Activated naive CD8-positive, alpha-beta T cell treated with anti-CD3 and anti-CD28 coated beads for 36 hours (primary cell): ENCODE data around the gene MRPL11. TPM values are rescaled to one million over a fixed set of nuclear protein-coding genes. Genes with fewer than 3 reads are reported as not detected.

ENCODE experiments used
- DNase-seq: peaks from one replicate; pipeline ENCODE4 v3.0.0; 2021
- H3K27ac Mint-ChIP-seq: one replicate; pipeline ENCODE4 v1.8.0; 2022; ENCODE audit warnings: mild to moderate bottlenecking, moderate library complexity, mixed read lengths
- H3K27me3 Mint-ChIP-seq: one replicate; pipeline ENCODE4 v1.8.0; 2022; ENCODE audit warnings: mild to moderate bottlenecking, mixed read lengths
- H3K36me3 Mint-ChIP-seq: one replicate; pipeline ENCODE4 v1.8.0; 2021; ENCODE audit warnings: mild to moderate bottlenecking, mixed read lengths
- H3K4me1 Mint-ChIP-seq: one replicate; pipeline ENCODE4 v1.8.0; 2021; ENCODE audit warnings: mixed read lengths
- H3K4me3 Mint-ChIP-seq: one replicate; pipeline ENCODE4 v1.8.0; 2022; ENCODE audit warnings: mild to moderate bottlenecking, moderate library complexity, mixed read lengths
- H3K9me3 Mint-ChIP-seq: one replicate; pipeline ENCODE4 v1.8.0; 2022; ENCODE audit warnings: mixed read lengths
- total RNA-seq, 2 experiments: library from RNA; stranded (reverse); gene quantifications; one replicate each; pipeline ENCODE4 v1.2.3, GENCODE V29; 2021

MRPL11 gene
- 100 to 1,000 TPM; 159 to 161 TPM for total RNA-seq

DNA sequence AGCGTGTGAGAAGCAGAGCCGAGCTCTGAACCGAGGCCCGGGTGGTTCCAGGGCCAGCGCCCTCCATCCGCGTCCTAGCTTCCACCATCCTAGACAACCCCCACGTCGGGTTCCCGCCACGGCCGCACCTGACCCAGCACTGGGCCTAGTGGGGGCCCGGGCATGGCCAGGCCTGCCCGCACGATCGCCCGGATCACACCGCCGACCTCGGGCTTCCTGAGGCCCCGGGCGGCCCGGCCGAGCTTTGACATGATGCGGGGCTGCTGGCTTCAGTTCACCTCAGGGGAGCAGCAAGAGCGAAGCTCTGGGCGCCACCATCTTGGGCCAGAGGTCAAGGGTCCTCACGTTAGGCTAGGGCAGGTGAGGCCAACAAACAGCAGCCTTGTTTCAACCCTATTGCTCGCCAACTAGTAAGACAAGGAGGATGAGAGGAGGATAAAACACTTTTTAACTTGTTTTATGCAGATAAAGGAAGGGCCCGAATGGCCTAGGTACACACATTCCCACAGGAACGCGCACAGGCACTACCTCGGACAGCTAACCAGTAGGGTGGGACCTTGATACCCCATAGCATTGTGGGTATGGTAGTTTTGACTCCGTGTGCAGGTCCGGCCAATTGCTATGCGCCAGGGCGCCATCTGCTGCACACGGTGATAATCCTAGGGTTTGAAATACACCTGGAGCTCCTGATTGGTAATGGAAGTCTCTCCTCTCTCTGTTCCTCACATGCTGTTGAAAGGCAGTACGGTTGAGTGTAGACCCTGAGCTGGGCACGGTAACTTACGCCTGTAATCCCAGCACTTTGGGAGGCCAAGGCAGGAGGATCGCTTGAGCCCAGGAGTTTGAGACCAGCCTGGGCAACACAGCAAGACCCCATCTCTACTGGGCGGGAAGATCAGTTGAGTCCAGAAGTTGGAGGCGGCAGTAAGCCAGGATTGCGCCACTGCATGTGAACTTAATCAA, at the start of gene MRPL11:
TSS of gene MRPL11 (minus strand) at position 345 of the 963 bp plus-strand sequence. CDS start at position 251, 94 bp downstream.
- H3K9me3 Mint-ChIP-seq: peaks cover 11% of the 10 kb centered on the region

DNA sequence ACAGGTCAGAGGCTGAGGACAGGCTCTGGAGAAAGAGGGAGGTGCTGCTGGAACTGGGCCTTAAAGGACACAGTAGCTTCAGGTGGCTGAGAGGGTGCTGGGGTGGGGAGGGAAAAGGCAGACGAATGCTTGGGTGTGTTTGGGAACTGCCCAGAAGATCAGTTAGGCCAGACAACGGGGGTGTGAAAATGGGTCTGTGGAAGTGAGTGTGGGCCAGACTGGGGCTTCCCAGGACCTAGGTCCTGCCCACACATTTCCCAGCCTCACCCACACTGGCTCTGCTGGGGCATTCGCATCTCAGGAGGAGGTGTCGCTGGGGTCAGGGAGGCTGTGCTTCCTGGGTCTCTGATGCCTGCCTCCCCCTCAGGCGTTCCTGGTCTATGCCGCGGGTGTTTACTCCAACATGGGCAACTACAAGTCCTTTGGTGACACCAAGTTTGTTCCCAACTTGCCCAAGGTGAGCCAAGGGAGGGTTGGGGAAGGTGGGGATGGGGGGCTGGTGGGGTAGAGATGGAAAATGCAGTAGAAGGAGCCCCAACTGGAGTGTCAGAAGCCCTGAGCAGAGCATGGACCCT, 46.2 kb upstream of the MRPL11 start:
- peaks cover 16% of the 10 kb centered on the region for H3K4me1 Mint-ChIP-seq
- H3K36me3 Mint-ChIP-seq: peaks cover 15% of the 10 kb centered on the region
- H3K4me3 Mint-ChIP-seq: no peak overlapping the region
- no peak overlapping the region for H3K27ac Mint-ChIP-seq
- no peak for DNase-seq
- H3K27me3 Mint-ChIP-seq: no peaks in the 10 kb centered on the region
- no peaks in the 10 kb centered on the region for H3K9me3 Mint-ChIP-seq

More for the DNA sequence above, at the start of gene MRPL11:
- DNase-seq: peak; percentile 87
- Mint-ChIP-seq H3K27ac (peak within 1 kb of the TSS; percentile 99), H3K27me3 (peaks cover 3% of the 10 kb centered on the region), H3K4me3 (peak within 1 kb of the TSS; percentile 94), H3K36me3 (peaks cover 15% of the 10 kb centered on the region), H3K4me1 (peaks cover 14% of the 10 kb centered on the region)

- no peaks in the 10 kb centered on the region for H3K27me3 Mint-ChIP-seq
- peak within 1 kb of the TSS; percentile 93 for H3K4me3 Mint-ChIP-seq
- peaks cover 13% of the 10 kb centered on the region for H3K36me3 Mint-ChIP-seq
- H3K4me1 Mint-ChIP-seq: peaks cover 29% of the 10 kb centered on the region
- DNase-seq: peak; percentile 99
- peak within 1 kb of the TSS; percentile 88 for H3K27ac Mint-ChIP-seq
- H3K9me3 Mint-ChIP-seq: no peaks in the 10 kb centered on the region
Observed at GRCh38 chr11:66480117-66480938, 41.7 kb upstream of the MRPL11 start, which contains the start of gene DPP3. DPP3 (plus strand) TSS chr11:66480434; CDS start chr11:66482201, 1,767 bp downstream.

DNA sequence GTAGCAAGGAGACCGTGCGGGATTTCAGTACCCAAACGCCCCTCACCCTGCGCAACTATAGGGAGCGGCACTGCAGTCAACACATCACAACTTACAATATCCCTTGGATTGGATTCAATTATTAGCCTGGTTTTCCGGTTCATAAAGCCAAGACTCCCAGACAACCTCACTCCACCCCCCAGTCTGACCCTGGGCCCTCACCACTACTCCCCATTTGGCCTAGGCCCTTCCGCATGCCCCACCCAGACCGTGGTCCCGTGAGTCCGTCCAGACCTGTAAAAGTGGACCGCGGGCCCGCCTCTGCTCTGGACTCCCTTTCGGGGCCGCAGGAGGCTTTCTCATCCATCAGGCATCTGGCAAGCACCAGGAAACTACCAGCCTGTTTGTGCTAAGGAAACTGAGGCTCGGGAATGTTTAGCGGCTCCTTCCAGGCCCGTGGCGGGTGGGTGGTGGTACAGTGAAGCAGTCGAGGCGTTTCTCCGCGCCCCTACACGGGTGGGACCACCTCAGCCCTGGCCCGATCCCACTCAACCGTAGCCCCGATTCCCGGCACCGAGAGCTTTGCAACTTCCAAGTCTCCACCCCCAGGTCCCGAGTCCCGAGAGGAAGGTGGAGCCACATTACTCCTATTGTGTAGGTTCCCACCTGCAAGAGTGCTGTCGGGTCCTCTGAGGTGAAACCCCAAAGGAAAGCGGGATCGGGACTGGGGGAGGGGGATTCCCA, 40.9 kb upstream of the MRPL11 start:
- Mint-ChIP-seq H3K27ac (peak overlapping the region; percentile 88), H3K36me3 (peaks cover 13% of the 10 kb centered on the region), H3K9me3 (no peaks in the 10 kb centered on the region), H3K4me3 (peak overlapping the region; percentile 93), H3K27me3 (no peaks in the 10 kb centered on the region), H3K4me1 (peaks cover 26% of the 10 kb centered on the region)
- DNase-seq: peak; percentile 20

- peaks cover 26% of the 10 kb centered on the region for H3K4me1 Mint-ChIP-seq
- peak overlapping the region; percentile 93 for H3K4me3 Mint-ChIP-seq
Observed at GRCh38 chr11:66478729-66479393, 40.2 kb upstream of the MRPL11 start.

DNA sequence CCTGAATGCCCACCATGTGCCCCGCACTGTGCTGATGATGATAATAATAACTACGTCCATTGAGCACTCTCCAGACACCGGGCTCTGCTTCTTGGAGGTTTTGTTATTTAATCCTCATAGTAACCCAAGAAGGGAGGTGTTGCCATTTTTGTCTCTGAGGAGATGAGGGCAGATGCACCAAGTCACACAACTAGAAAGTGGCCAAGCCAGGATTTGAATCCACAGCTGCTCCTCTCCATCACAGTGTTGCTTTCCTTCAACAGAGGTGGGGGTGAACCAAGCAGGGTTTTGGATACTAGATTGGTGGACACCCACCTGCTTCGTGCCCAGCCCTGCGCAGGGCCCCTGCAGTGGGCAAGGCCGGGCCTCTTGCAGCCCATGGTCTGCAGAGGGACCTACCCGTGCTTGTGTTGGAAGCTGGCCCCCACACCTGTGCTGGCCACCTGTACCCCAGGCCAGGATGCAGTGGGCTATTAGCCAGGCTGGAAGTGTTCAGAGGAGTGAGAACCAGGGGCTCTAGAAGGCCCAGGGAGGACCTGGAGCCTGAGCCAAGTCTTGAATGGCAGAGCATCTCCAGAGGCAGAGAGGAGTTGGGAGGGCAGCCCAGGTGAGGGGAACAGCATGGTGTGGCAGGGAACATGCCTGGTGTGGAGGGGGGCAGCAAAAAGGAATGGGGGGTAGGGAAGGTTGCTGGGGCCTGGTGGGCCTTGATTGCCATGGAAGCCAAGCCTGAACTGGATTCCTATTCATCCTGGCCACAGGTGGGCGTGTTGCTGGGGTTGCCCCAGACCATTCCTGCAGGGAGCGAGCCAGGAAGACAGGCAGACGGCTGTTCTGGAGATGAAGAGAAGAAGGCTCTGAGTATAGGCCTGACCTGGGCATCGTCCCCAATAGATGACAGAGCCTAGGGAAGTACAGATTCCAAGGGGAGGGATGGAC, 38.9 kb upstream of the MRPL11 start:
- Mint-ChIP-seq H3K27me3 (no peaks in the 10 kb centered on the region), H3K4me1 (peaks cover 22% of the 10 kb centered on the region), H3K36me3 (peaks cover 7% of the 10 kb centered on the region), H3K27ac (no peak overlapping the region), H3K9me3 (no peaks in the 10 kb centered on the region), H3K4me3 (no peak overlapping the region)
- DNase-seq: no peak

More at GRCh38 chr11:66478729-66479393, 40.2 kb upstream of the MRPL11 start:
- H3K9me3 Mint-ChIP-seq: no peaks in the 10 kb centered on the region
- H3K36me3 Mint-ChIP-seq: peaks cover 10% of the 10 kb centered on the region
- DNase-seq: peak; percentile 38
- peak overlapping the region; percentile 88 for H3K27ac Mint-ChIP-seq
- no peaks in the 10 kb centered on the region for H3K27me3 Mint-ChIP-seq

DNA sequence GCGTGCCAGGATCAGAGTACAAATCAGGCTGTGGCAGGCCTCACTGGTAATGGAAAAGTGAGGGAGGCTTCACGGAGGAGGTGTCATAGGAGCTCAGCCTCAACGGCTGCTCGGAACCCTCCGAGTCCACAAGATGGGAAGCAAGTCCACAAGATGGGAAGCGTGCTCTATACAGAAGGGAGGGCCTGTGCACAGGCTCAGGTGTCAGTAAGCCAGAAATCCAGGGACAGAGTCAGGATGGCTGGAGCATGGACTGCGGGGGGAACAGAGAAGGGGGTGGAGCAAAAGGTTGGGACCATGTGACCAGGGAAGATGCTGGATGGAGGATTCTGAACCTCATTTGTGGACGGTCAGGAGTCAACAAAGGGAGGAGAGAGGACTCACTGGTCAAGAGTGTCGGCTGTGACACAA, 38.2 kb upstream of the MRPL11 start:
- H3K4me3 Mint-ChIP-seq: no peak overlapping the region
- no peak for DNase-seq
- peaks cover 5% of the 10 kb centered on the region for H3K36me3 Mint-ChIP-seq
- no peak overlapping the region for H3K27ac Mint-ChIP-seq
- H3K9me3 Mint-ChIP-seq: no peaks in the 10 kb centered on the region
- peaks cover 21% of the 10 kb centered on the region for H3K4me1 Mint-ChIP-seq
- no peaks in the 10 kb centered on the region for H3K27me3 Mint-ChIP-seq

GRCh38 chr11:66476173-66476840, 37.7 kb upstream of the MRPL11 start:
- Mint-ChIP-seq H3K9me3 (no peaks in the 10 kb centered on the region), H3K4me3 (no peak overlapping the region), H3K4me1 (peaks cover 18% of the 10 kb centered on the region), H3K27ac (no peak overlapping the region), H3K36me3 (peaks cover 5% of the 10 kb centered on the region), H3K27me3 (no peaks in the 10 kb centered on the region)
- no peak for DNase-seq

GRCh38 chr11:66475349-66476172, 36.9 kb upstream of the MRPL11 start:
- no peak for DNase-seq
- H3K27ac Mint-ChIP-seq: no peak overlapping the region
- no peak overlapping the region for H3K4me3 Mint-ChIP-seq
- H3K4me1 Mint-ChIP-seq: peaks cover 15% of the 10 kb centered on the region
- H3K36me3 Mint-ChIP-seq: peaks cover 5% of the 10 kb centered on the region
- no peaks in the 10 kb centered on the region for H3K9me3 Mint-ChIP-seq
- H3K27me3 Mint-ChIP-seq: no peaks in the 10 kb centered on the region

- peaks cover 5% of the 10 kb centered on the region for H3K36me3 Mint-ChIP-seq
- no peak overlapping the region for H3K27ac Mint-ChIP-seq
- H3K4me1 Mint-ChIP-seq: peaks cover 13% of the 10 kb centered on the region
- H3K4me3 Mint-ChIP-seq: no peak overlapping the region
- H3K9me3 Mint-ChIP-seq: no peaks in the 10 kb centered on the region
- DNase-seq: no peak
- H3K27me3 Mint-ChIP-seq: no peaks in the 10 kb centered on the region
Observed at GRCh38 chr11:66473608-66474515, 35.2 kb upstream of the MRPL11 start.

DNA sequence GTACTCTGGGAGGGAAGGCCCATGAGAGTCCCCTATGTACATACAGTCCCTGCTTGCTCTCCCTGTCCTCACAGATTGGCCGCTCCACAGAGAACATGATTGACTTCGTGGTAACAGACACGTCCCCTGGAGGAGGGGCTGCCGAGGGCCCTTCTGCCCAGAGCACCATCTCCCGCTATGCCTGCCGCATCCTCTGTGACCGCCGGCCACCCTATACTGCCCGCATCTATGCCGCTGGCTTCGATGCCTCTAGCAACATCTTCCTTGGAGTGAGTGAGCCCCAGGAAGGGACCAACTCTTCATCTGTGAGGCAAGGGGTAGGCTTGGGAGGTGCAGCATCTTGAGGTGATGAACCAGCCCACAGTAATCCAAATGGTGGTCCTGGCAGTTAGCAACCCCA, 34.5 kb upstream of the MRPL11 start:
- H3K27ac Mint-ChIP-seq: no peak overlapping the region
- no peaks in the 10 kb centered on the region for H3K9me3 Mint-ChIP-seq
- H3K4me1 Mint-ChIP-seq: peaks cover 10% of the 10 kb centered on the region
- no peak for DNase-seq
- no peaks in the 10 kb centered on the region for H3K27me3 Mint-ChIP-seq
- peaks cover 5% of the 10 kb centered on the region for H3K36me3 Mint-ChIP-seq
- no peak overlapping the region for H3K4me3 Mint-ChIP-seq
